ENCODE measurements around the gene NLRP4. TPM values are rescaled to one million over a fixed set of nuclear protein-coding genes. Genes with fewer than 3 reads are reported as not detected.

The NLRP4 gene
- total RNA-seq, 2 donors from 2014 or later: not detected

DNA sequence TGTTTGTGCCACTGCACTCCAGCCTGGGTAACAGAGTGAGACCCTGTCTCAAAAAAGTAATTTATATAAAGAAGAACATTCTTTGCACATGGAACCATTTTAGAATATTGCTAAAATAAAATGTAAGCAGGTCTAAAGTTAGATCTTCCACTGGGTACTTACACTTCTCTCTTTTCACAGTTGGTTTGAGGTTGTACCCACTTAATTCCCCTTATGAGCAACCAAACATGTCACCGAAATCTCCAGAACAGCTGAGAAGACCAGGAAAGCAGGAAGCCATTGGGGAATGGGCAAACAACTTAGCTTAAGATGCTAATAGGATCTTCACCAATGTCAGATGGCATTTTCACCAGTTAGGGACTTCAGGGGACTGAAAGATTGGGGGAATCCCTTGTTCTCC is 18.8 kb downstream of the NLRP4 start:
- Histone ChIP-seq H3K9me3 (no peaks in the 10 kb centered on the region), H3K27me3 (replicated peaks; ENCODE audit: insufficient read depth) (no peaks in the 10 kb centered on the region), H3K27ac (no peak overlapping the region), H3K4me3 (no peak overlapping the region), H3K36me3 (no peaks in the 10 kb centered on the region), H3K4me1 (ENCODE audit: control insufficient read depth in 1 of 2, low read depth in 2 of 2) (no peaks in the 10 kb centered on the region)
- ATAC-seq (ENCODE audit: insufficient number of reproducible peaks, low FRiP score, low read depth) (no peak), DNase-seq (ENCODE audit: low spot score) (no peak)
- TF ChIP-seq, protein P1, sequence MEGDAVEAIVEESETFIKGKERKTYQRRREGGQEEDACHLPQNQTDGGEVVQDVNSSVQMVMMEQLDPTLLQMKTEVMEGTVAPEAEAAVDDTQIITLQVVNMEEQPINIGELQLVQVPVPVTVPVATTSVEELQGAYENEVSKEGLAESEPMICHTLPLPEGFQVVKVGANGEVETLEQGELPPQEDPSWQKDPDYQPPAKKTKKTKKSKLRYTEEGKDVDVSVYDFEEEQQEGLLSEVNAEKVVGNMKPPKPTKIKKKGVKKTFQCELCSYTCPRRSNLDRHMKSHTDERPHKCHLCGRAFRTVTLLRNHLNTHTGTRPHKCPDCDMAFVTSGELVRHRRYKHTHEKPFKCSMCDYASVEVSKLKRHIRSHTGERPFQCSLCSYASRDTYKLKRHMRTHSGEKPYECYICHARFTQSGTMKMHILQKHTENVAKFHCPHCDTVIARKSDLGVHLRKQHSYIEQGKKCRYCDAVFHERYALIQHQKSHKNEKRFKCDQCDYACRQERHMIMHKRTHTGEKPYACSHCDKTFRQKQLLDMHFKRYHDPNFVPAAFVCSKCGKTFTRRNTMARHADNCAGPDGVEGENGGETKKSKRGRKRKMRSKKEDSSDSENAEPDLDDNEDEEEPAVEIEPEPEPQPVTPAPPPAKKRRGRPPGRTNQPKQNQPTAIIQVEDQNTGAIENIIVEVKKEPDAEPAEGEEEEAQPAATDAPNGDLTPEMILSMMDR (IDR thresholded peaks at IDR 0.05): no peak

DNA sequence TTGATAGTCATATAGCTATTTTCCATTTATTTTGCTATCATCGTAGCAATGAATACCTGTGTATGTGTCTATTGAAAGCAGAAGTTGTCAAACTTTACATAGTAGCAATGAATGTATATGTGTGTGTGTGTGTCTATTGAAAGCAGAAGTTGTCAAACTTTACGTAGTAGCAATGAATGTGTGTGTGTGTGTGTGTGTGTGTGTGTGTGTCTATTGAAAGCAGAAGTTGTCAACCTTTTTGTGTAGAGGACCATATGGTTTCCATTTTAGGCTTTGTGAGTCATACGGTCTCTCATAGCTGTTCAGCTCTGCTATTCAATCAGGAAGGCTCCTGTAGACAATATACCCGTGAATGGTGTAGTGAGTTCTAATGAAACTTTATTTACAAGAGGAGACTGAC is 20.8 kb downstream of the NLRP4 start:
- Histone ChIP-seq H3K36me3 (no peaks in the 10 kb centered on the region), H3K4me3 (no peak overlapping the region), H3K27me3 (replicated peaks; ENCODE audit: insufficient read depth) (no peaks in the 10 kb centered on the region), H3K4me1 (ENCODE audit: control insufficient read depth in 1 of 2, low read depth in 2 of 2) (no peaks in the 10 kb centered on the region), H3K9me3 (no peaks in the 10 kb centered on the region), H3K27ac (no peak overlapping the region)
- no peak for DNase-seq (ENCODE audit: low spot score)
- ATAC-seq (ENCODE audit: insufficient number of reproducible peaks, low FRiP score, low read depth): no peak
- TF ChIP-seq, protein P1 (IDR thresholded peaks at IDR 0.05): no peak

DNA sequence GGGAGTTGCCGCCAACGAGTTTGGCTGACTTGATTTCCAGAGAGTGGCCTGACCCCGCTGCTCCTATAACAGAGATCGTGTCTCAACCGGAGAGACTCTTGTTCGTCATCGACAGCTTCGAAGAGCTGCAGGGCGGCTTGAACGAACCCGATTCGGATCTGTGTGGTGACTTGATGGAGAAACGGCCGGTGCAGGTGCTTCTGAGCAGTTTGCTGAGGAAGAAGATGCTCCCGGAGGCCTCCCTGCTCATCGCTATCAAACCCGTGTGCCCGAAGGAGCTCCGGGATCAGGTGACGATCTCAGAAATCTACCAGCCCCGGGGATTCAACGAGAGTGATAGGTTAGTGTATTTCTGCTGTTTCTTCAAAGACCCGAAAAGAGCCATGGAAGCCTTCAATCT is 21.6 kb downstream of the NLRP4 start:
- H3K9me3 ChIP-seq: no peaks in the 10 kb centered on the region
- no peak for DNase-seq (ENCODE audit: low spot score)
- H3K4me1 ChIP-seq (ENCODE audit: control insufficient read depth in 1 of 2, low read depth in 2 of 2): no peaks in the 10 kb centered on the region
- H3K4me3 ChIP-seq: no peak overlapping the region
- no peak for ATAC-seq (ENCODE audit: insufficient number of reproducible peaks, low FRiP score, low read depth)
- no peaks in the 10 kb centered on the region for H3K27me3 ChIP-seq (replicated peaks; ENCODE audit: insufficient read depth)
- H3K36me3 ChIP-seq: no peaks in the 10 kb centered on the region
- H3K27ac ChIP-seq: no peak overlapping the region
- TF ChIP-seq, protein P1 (IDR thresholded peaks at IDR 0.05): no peak

DNA sequence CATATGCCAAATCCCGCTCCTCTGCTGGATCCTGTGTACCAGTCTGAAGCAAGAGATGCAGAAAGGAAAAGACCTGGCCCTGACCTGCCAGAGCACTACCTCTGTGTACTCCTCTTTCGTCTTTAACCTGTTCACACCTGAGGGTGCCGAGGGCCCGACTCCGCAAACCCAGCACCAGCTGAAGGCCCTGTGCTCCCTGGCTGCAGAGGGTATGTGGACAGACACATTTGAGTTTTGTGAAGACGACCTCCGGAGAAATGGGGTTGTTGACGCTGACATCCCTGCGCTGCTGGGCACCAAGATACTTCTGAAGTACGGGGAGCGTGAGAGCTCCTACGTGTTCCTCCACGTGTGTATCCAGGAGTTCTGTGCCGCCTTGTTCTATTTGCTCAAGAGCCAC is 22.1 kb downstream of the NLRP4 start:
- Histone ChIP-seq H3K36me3 (no peaks in the 10 kb centered on the region), H3K27me3 (replicated peaks; ENCODE audit: insufficient read depth) (no peaks in the 10 kb centered on the region), H3K4me3 (no peak overlapping the region), H3K27ac (no peak overlapping the region), H3K9me3 (no peaks in the 10 kb centered on the region), H3K4me1 (ENCODE audit: control insufficient read depth in 1 of 2, low read depth in 2 of 2) (no peaks in the 10 kb centered on the region)
- ATAC-seq (ENCODE audit: insufficient number of reproducible peaks, low FRiP score, low read depth) (no peak), DNase-seq (ENCODE audit: low spot score) (no peak)
- TF ChIP-seq, protein P1 (IDR thresholded peaks at IDR 0.05): no peak

DNA sequence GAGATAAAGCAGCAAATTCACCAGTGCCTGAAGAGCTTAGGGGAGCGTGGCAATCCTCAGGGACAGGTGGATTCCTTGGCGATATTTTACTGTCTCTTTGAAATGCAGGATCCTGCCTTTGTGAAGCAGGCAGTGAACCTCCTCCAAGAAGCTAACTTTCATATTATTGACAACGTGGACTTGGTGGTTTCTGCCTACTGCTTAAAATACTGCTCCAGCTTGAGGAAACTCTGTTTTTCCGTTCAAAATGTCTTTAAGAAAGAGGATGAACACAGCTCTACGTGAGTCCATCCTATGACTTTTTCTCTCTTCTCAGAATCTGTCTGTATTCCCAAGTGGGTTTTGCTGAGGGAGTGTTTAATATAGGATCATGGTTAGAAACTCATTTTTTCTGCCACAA is 22.6 kb downstream of the NLRP4 start:
- no peaks in the 10 kb centered on the region for H3K9me3 ChIP-seq

More for the DNA sequence above, 22.6 kb downstream of the NLRP4 start:
- DNase-seq (ENCODE audit: low spot score) (no peak), ATAC-seq (ENCODE audit: insufficient number of reproducible peaks, low FRiP score, low read depth) (no peak)
- Histone ChIP-seq H3K4me1 (ENCODE audit: control insufficient read depth in 1 of 2, low read depth in 2 of 2) (no peaks in the 10 kb centered on the region), H3K27ac (no peak overlapping the region), H3K4me3 (no peak overlapping the region), H3K36me3 (no peaks in the 10 kb centered on the region), H3K27me3 (replicated peaks; ENCODE audit: insufficient read depth) (no peaks in the 10 kb centered on the region)
- TF ChIP-seq, protein P1 (IDR thresholded peaks at IDR 0.05): no peak
